ENCODE results near the gene RASGEF1C.
A peak's percentile ranks its signal among the peaks of the same experiment; 100 is the strongest.

RASGEF1C gene

GRCh38 chr5:180174587-180174972, 34.4 kb downstream of the RASGEF1C start:
- peak overlapping the region in 2 of 3 experiments; percentile 65 to 86 for H3K27ac Mint-ChIP-seq
- TF ChIP-seq CTCF (IDR thresholded peaks at IDR 0.05; ENCODE audit: unreplicated experiment in 3 of 3), result no peak
- no peaks in the 10 kb centered on the region for H3K9me3 Mint-ChIP-seq
- H3K36me3 Mint-ChIP-seq (ENCODE audit: low read depth), result no peaks in the 10 kb centered on the region
- no peak overlapping the region for H3K4me3 Mint-ChIP-seq
- H3K27me3 Mint-ChIP-seq (ENCODE audit: low read depth), result peaks cover 12% of the 10 kb centered on the region
- H3K4me1 Mint-ChIP-seq, result peaks cover 60% of the 10 kb centered on the region

GRCh38 chr5:180173875-180174586, 35.0 kb downstream of the RASGEF1C start:
- H3K27ac Mint-ChIP-seq, result peak overlapping the region in 2 of 3 experiments; percentile 65 to 86
- H3K27me3 Mint-ChIP-seq (ENCODE audit: low read depth), result peaks cover 9% of the 10 kb centered on the region
- no peak overlapping the region for H3K4me3 Mint-ChIP-seq
- H3K9me3 Mint-ChIP-seq, result no peaks in the 10 kb centered on the region
- TF ChIP-seq CTCF (IDR thresholded peaks at IDR 0.05; ENCODE audit: unreplicated experiment in 3 of 3), result no peak
- no peaks in the 10 kb centered on the region for H3K36me3 Mint-ChIP-seq (ENCODE audit: low read depth)
- H3K4me1 Mint-ChIP-seq, result peaks cover 59% of the 10 kb centered on the region

DNA sequence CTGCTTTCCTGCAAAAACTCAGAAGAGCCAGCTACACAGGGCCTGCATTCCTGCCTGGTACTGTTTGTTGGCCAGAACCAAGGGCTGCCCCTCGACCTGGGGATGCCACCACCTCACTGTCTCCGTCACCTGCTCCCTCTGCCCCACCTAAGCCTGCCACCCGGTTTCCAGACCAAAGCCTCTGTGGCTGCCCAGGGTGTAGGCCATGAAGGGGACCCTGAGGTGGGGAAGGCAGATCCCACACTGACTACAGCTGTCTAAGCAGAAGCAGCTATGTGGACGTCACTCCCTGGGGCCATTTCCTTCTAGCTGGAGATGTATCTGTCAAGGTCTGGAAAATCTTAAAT, 35.8 kb downstream of the RASGEF1C start:
- Mint-ChIP-seq H3K4me1 (peaks cover 57% of the 10 kb centered on the region), H3K4me3 (no peak overlapping the region), H3K9me3 (no peaks in the 10 kb centered on the region), H3K36me3 (ENCODE audit: low read depth) (no peaks in the 10 kb centered on the region), H3K27me3 (ENCODE audit: low read depth) (peaks cover 3% of the 10 kb centered on the region), H3K27ac (peak overlapping the region in 1 of 3 experiments; percentile 78)
- no peak for TF ChIP-seq CTCF (IDR thresholded peaks at IDR 0.05; ENCODE audit: unreplicated experiment in 3 of 3)

GRCh38 chr5:180172447-180173197, 36.4 kb downstream of the RASGEF1C start:
- peak overlapping the region; percentile 17 to 82 (median 78) for H3K27ac Mint-ChIP-seq
- no peaks in the 10 kb centered on the region for H3K9me3 Mint-ChIP-seq
- no peak overlapping the region for H3K4me3 Mint-ChIP-seq
- H3K36me3 Mint-ChIP-seq (ENCODE audit: low read depth), result no peaks in the 10 kb centered on the region
- TF ChIP-seq CTCF (IDR thresholded peaks at IDR 0.05; ENCODE audit: unreplicated experiment in 3 of 3), result no peak
- H3K4me1 Mint-ChIP-seq, result peaks cover 56% of the 10 kb centered on the region
- H3K27me3 Mint-ChIP-seq (ENCODE audit: low read depth), result peaks cover 3% of the 10 kb centered on the region

DNA sequence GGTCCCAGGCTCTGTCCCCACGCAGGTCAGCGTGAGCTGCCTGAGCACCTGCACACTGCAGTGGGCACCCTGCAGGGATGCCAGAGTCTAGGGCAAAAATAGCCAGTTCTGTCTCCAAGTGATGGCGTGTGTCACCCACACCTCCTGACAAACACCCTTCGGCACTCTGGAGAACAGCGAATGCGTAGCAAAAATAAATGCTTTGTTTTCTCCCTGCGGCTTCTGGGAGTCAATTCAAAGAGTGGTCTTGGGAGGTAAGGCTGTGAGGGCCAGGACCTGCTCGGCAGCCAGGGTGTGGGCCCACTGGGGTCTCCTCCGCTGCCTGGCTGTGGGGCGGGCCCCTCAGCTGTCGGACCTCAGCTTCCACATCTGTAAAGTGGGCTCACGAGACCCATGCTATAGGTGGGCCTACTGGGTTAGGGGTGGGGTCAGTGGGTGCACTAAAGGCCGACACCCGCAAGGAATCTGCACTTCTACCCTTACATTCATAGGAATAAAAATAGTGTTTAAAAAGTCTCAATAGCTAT, 37.4 kb downstream of the RASGEF1C start:
- Mint-ChIP-seq H3K4me1 (peaks cover 56% of the 10 kb centered on the region), H3K9me3 (no peaks in the 10 kb centered on the region), H3K4me3 (no peak overlapping the region), H3K27ac (no peak overlapping the region), H3K27me3 (ENCODE audit: low read depth) (no peaks in the 10 kb centered on the region), H3K36me3 (ENCODE audit: low read depth) (no peaks in the 10 kb centered on the region)
- TF ChIP-seq CTCF (IDR thresholded peaks at IDR 0.05; ENCODE audit: unreplicated experiment in 3 of 3), result no peak
